GM12892 (cell line): ENCODE measurements around the gene HACD2.
"Not testable (repeated sequence)": the region's sequence is repeated elsewhere in the genome, so short reads cannot be mapped to it uniquely, and the experiment has no call there.

Experiments
- DNase-seq: peaks from one replicate; pipeline ENCODE4 v3.0.0; 2011; ENCODE audit not compliant: insufficient read length
- FAIRE-seq: peaks from 2 replicates; lab custom pipeline; 2011; peaks lifted over from hg19 to GRCh38; lab: Jason Lieb, UNC
- POLR2A ChIP-seq: IDR thresholded peaks from 2 replicates; pipeline ENCODE4 v1.6.1; 2011; ENCODE audit warnings: low read depth, low read length, control low read depth
- POLR2AphosphoS5 ChIP-seq: IDR thresholded peaks from 2 replicates; pipeline ENCODE4 v1.6.1; 2011; ENCODE audit warnings: low read depth, low read length, control low read depth
- TAF1 ChIP-seq: IDR thresholded peaks from 2 replicates; pipeline ENCODE4 v1.6.1; 2011; ENCODE audit warnings: low read depth, mild to moderate bottlenecking, control low read depth, low read length, borderline replicate concordance

The HACD2 gene

GRCh38 chr3:123606527-123606926 lies 21.7 kb upstream of the HACD2 start:
- DNase-seq (no peak), FAIRE-seq (no peak)
- TF ChIP-seq POLR2A (no peak), TAF1 (no peak), POLR2AphosphoS5 (no peak)

- TF ChIP-seq POLR2AphosphoS5 (no peak), TAF1 (no peak), POLR2A (no peak)
- peak; percentile 73 for FAIRE-seq
- peak; percentile 19 for DNase-seq
Observed at GRCh38 chr3:123605789-123606234, 21.0 kb upstream of the HACD2 start.

GRCh38 chr3:123603153-123603552 lies 18.3 kb upstream of the HACD2 start:
- DNase-seq, FAIRE-seq: not testable (repeated sequence)

GRCh38 chr3:123602325-123602724 lies 17.5 kb upstream of the HACD2 start:
- no peak for DNase-seq
- no peak for FAIRE-seq
- TF ChIP-seq TAF1 (no peak), POLR2AphosphoS5 (no peak), POLR2A (no peak)

GRCh38 chr3:123600863-123601262 lies 16.0 kb upstream of the HACD2 start:
- not testable (repeated sequence) for FAIRE-seq, DNase-seq

- TF ChIP-seq POLR2A (no peak), TAF1 (no peak), POLR2AphosphoS5 (no peak)
- DNase-seq = no peak
- FAIRE-seq = no peak
Observed at GRCh38 chr3:123597561-123597960, 12.7 kb upstream of the HACD2 start.

GRCh38 chr3:123595396-123596180 lies 10.7 kb upstream of the HACD2 start:
- no peak for FAIRE-seq
- no peak for DNase-seq

GRCh38 chr3:123593381-123593780 lies 8.5 kb upstream of the HACD2 start:
- DNase-seq = no peak
- no peak for FAIRE-seq
- TF ChIP-seq TAF1 (no peak), POLR2A (no peak), POLR2AphosphoS5 (no peak)

More at GRCh38 chr3:123595396-123596180, 10.7 kb upstream of the HACD2 start:
- TF ChIP-seq POLR2AphosphoS5 (no peak), POLR2A (no peak), TAF1 (no peak)

GRCh38 chr3:123590685-123591450 lies 6.0 kb upstream of the HACD2 start:
- no peak for FAIRE-seq
- no peak for DNase-seq
- TF ChIP-seq POLR2AphosphoS5 = no peak
- TF ChIP-seq TAF1 = no peak
- TF ChIP-seq POLR2A = no peak

GRCh38 chr3:123587401-123587800 lies 2.5 kb upstream of the HACD2 start:
- TF ChIP-seq POLR2A (no peak), TAF1 (no peak), POLR2AphosphoS5 (no peak)
- no peak for DNase-seq
- FAIRE-seq = no peak

- no peak for DNase-seq
- TF ChIP-seq TAF1 (no peak), POLR2A (no peak)
Observed at GRCh38 chr3:123586968-123587367, 2.1 kb upstream of the HACD2 start.

GRCh38 chr3:123586131-123586530 lies 1.3 kb upstream of the HACD2 start:
- FAIRE-seq (peak; percentile 65), DNase-seq (no peak)
- TF ChIP-seq POLR2A (peak; percentile 14; the same call in 1 of the 2 replicates), TAF1 (no peak), POLR2AphosphoS5 (peak; percentile 57; the same call in 1 of the 2 replicates)

More at GRCh38 chr3:123586968-123587367, 2.1 kb upstream of the HACD2 start:
- FAIRE-seq = no peak

- TF ChIP-seq TAF1 (no peak), POLR2AphosphoS5 (no peak), POLR2A (no peak)
- FAIRE-seq = no peak
Observed at GRCh38 chr3:123584284-123584987, 417 bp downstream of the HACD2 start.

More at GRCh38 chr3:123584284-123584987, 417 bp downstream of the HACD2 start:
- no peak for DNase-seq
